ENCODE measurements around the gene ITGA2.
A peak's percentile ranks its signal among the peaks of the same experiment; 100 is the strongest.

ITGA2 gene

GRCh38 chr5:53084546-53085255 is 95.5 kb downstream of the ITGA2 start:
- H3K4me3 ChIP-seq (ENCODE audit: control insufficient read depth, low read depth, low read length): no peak overlapping the region
- no peak for TF ChIP-seq CTCF (conservative IDR thresholded peaks at IDR 0.05; ENCODE audit: control insufficient read depth, insufficient read depth, low read depth, low read length)
- DNase-seq (ENCODE audit: low read depth): no peak

GRCh38 chr5:53087171-53087570 is 98.0 kb downstream of the ITGA2 start:
- no peak for TF ChIP-seq CTCF (conservative IDR thresholded peaks at IDR 0.05; ENCODE audit: control insufficient read depth, insufficient read depth, low read depth, low read length)
- H3K4me3 ChIP-seq (ENCODE audit: control insufficient read depth, low read depth, low read length): no peak overlapping the region
- DNase-seq (ENCODE audit: low read depth): no peak

- no peak for TF ChIP-seq CTCF (conservative IDR thresholded peaks at IDR 0.05; ENCODE audit: control insufficient read depth, insufficient read depth, low read depth, low read length)
- no peak overlapping the region for H3K4me3 ChIP-seq (ENCODE audit: control insufficient read depth, low read depth, low read length)
- DNase-seq (ENCODE audit: low read depth): no peak
Measured at GRCh38 chr5:53087621-53088121, 98.5 kb downstream of the ITGA2 start.

GRCh38 chr5:53089481-53089991 is 100.4 kb downstream of the ITGA2 start:
- H3K4me3 ChIP-seq (ENCODE audit: control insufficient read depth, low read depth, low read length): no peak overlapping the region
- DNase-seq (ENCODE audit: low read depth): peak; percentile 8
- no peak for TF ChIP-seq CTCF (conservative IDR thresholded peaks at IDR 0.05; ENCODE audit: control insufficient read depth, insufficient read depth, low read depth, low read length)

GRCh38 chr5:53090229-53090628 is 101.1 kb downstream of the ITGA2 start:
- no peak overlapping the region for H3K4me3 ChIP-seq (ENCODE audit: control insufficient read depth, low read depth, low read length)
- DNase-seq (ENCODE audit: low read depth): no peak
- no peak for TF ChIP-seq CTCF (conservative IDR thresholded peaks at IDR 0.05; ENCODE audit: control insufficient read depth, insufficient read depth, low read depth, low read length)

GRCh38 chr5:53091289-53091688 is 102.1 kb downstream of the ITGA2 start:
- peak; percentile 69 for DNase-seq (ENCODE audit: low read depth)

More at GRCh38 chr5:53091289-53091688, 102.1 kb downstream of the ITGA2 start:
- TF ChIP-seq CTCF (conservative IDR thresholded peaks at IDR 0.05; ENCODE audit: control insufficient read depth, insufficient read depth, low read depth, low read length): peak; percentile 14
- H3K4me3 ChIP-seq (ENCODE audit: control insufficient read depth, low read depth, low read length): no peak overlapping the region
